ENCODE measurements around the gene TCAP.

TCAP gene

DNA sequence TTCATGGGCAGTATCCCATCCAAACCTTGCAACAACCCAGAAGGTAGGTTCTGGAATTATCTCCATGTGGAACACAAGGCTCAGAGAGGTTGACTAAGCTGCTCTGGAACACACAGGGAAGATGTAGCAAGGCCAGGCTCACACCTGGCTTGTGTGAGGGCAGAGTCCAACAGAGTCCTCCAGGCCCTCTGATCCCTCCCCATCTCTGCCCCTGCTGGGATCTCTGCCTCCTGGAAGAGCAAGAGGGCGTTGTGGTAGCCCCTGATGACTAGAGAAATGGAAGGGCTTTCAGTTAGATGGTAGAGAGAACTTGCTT, 45.4 kb upstream of the TCAP start:
- no peaks in the 10 kb centered on the region for H4K20me1 ChIP-seq (ENCODE audit: insufficient read depth, low read length)

DNA sequence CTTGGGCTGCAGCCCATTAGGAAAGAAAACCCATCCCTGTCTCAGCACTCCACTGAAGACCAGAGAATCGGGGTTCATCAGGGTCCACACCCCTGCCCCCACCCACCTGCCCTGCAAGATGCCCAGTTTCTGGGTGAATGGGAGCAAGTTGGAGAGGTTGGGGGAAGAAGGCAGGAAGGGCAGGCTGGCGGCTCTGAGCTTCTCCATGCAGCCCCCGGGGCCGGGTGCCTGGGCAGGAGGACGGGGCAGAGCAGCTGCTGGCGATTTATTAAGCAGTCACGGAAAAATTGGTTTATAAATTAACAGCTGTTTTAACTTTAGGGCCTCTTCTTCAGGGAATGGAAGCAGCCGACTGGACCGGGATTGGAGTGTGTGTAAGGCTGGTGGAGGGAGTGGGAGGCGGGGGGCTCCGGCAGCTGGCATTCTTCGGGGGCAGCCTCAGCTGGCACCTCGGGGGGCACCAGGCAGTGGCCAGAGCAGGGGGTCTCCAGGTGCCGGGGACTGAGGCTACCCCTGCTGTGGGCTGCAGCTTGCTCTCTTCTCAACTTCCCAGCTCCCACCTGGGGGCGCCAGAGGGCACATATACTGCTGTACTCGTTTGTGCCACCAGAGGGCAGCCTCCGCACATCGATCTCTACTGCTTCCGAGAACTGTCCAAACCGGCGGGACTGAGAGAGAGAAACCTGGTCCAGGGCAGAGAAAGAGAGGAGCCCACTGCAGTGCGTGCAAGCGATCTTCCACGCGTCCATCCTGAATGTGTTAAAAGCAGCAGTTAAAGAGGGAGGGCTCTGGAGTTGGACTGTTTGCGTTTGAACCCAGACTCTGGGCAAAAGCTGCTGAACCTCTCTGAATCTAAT, 43.4 kb upstream of the TCAP start:
- Histone ChIP-seq H3K9ac (ENCODE audit: low read length) (peak overlapping the region; percentile 39; the same call in 1 of the 2 replicates), H3K36me3 (ENCODE audit: insufficient read depth, low read length) (no peaks in the 10 kb centered on the region)

More for the DNA sequence above, 45.4 kb upstream of the TCAP start:
- H3K9ac ChIP-seq (ENCODE audit: low read length), result no peak overlapping the region
- no peak overlapping the region for H3K4me2 ChIP-seq (ENCODE audit: low read length)
- 0 out of 2 replicates have a peak, but pooled peaks cover 2% of the 10 kb centered on the region for H3F3A ChIP-seq (ENCODE audit: insufficient read depth, low read length)
- no peaks in the 10 kb centered on the region for H3K9me2 ChIP-seq (ENCODE audit: low read depth, low read length)
- H3K9me3 ChIP-seq (ENCODE audit: low read length), result no peaks in the 10 kb centered on the region
- no peaks in the 10 kb centered on the region for H3K79me2 ChIP-seq (ENCODE audit: insufficient read depth, low read length)
- no peak overlapping the region for H3K27ac ChIP-seq (ENCODE audit: low read depth, low read length, poor library complexity, severe bottlenecking)
- H3K27me3 ChIP-seq (ENCODE audit: insufficient read depth, low read length), result no peaks in the 10 kb centered on the region; the same call in 1 of the 2 replicates
- H3K4me3 ChIP-seq (ENCODE audit: low read depth, low read length, poor library complexity, severe bottlenecking), result no peak overlapping the region
- no peaks in the 10 kb centered on the region for H3K36me3 ChIP-seq (ENCODE audit: insufficient read depth, low read length)
- TF ChIP-seq, protein P1, sequence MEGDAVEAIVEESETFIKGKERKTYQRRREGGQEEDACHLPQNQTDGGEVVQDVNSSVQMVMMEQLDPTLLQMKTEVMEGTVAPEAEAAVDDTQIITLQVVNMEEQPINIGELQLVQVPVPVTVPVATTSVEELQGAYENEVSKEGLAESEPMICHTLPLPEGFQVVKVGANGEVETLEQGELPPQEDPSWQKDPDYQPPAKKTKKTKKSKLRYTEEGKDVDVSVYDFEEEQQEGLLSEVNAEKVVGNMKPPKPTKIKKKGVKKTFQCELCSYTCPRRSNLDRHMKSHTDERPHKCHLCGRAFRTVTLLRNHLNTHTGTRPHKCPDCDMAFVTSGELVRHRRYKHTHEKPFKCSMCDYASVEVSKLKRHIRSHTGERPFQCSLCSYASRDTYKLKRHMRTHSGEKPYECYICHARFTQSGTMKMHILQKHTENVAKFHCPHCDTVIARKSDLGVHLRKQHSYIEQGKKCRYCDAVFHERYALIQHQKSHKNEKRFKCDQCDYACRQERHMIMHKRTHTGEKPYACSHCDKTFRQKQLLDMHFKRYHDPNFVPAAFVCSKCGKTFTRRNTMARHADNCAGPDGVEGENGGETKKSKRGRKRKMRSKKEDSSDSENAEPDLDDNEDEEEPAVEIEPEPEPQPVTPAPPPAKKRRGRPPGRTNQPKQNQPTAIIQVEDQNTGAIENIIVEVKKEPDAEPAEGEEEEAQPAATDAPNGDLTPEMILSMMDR (IDR thresholded peaks at IDR 0.05; ENCODE audit: low read length), result no peak
- TF ChIP-seq EZH2 (IDR thresholded peaks at IDR 0.05; ENCODE audit: borderline replicate concordance, low read length), result no peak
- H3K4me1 ChIP-seq (ENCODE audit: insufficient read depth, low read length, severe bottlenecking), result peaks cover 25% of the 10 kb centered on the region
- no peak overlapping the region for H2AFZ ChIP-seq (ENCODE audit: low read length)

DNA sequence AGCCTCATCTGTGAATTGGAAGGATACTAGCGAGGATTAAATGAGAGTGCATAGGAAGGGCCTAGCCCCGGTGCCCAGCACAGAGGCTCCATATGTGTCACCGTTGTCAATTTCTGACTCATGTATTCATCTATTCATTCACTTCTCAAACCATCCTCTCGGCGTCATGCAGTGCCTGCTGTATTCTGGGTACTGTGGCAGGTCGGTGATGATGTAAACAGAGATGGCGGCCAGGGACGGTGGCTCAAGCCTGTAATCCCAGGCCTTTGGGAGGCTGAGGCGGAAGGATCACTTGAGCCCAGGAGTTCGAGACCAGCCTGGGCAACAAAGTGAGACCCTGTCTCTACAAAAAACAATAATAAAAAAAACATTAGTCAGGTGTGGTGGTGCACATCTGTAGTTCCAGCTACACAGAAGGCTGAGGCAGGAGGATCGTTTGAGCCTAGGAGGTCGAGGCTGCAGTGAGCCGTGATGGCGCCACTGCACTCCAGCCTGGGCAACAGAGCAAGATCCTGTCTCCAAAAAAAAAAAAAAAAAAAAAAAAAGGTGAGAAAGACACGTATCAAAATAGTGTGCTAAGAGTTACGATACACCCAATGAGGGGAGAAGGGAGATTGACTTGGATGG, 42.7 kb upstream of the TCAP start:
- TF ChIP-seq, protein P1 (IDR thresholded peaks at IDR 0.05; ENCODE audit: low read length), result no peak
- TF ChIP-seq EZH2 (IDR thresholded peaks at IDR 0.05; ENCODE audit: borderline replicate concordance, low read length), result no peak
- Histone ChIP-seq H3F3A (ENCODE audit: insufficient read depth, low read length) (0 out of 2 replicates have a peak, but pooled peaks cover 2% of the 10 kb centered on the region), H2AFZ (ENCODE audit: low read length) (peak overlapping the region; percentile 59; the same call in 1 of the 2 replicates), H3K4me3 (ENCODE audit: low read depth, low read length, poor library complexity, severe bottlenecking) (peak overlapping the region; percentile 43), H3K36me3 (ENCODE audit: insufficient read depth, low read length) (no peaks in the 10 kb centered on the region), H3K27ac (ENCODE audit: low read depth, low read length, poor library complexity, severe bottlenecking) (peak overlapping the region; percentile 47), H3K4me1 (ENCODE audit: insufficient read depth, low read length, severe bottlenecking) (peaks cover 20% of the 10 kb centered on the region), H4K20me1 (ENCODE audit: insufficient read depth, low read length) (no peaks in the 10 kb centered on the region), H3K9ac (ENCODE audit: low read length) (peak overlapping the region; percentile 39; the same call in 1 of the 2 replicates), H3K9me3 (ENCODE audit: low read length) (no peaks in the 10 kb centered on the region), H3K9me2 (ENCODE audit: low read depth, low read length) (no peaks in the 10 kb centered on the region), H3K4me2 (ENCODE audit: low read length) (peak overlapping the region; percentile 60), H3K79me2 (ENCODE audit: insufficient read depth, low read length) (no peaks in the 10 kb centered on the region), H3K27me3 (ENCODE audit: insufficient read depth, low read length) (no peaks in the 10 kb centered on the region)

More for the DNA sequence above, 43.4 kb upstream of the TCAP start:
- Histone ChIP-seq H3K79me2 (ENCODE audit: insufficient read depth, low read length) (no peaks in the 10 kb centered on the region), H3K4me3 (ENCODE audit: low read depth, low read length, poor library complexity, severe bottlenecking) (peak overlapping the region; percentile 43), H3K4me1 (ENCODE audit: insufficient read depth, low read length, severe bottlenecking) (peaks cover 25% of the 10 kb centered on the region), H2AFZ (ENCODE audit: low read length) (peak overlapping the region; percentile 59; the same call in 1 of the 2 replicates), H3K27me3 (ENCODE audit: insufficient read depth, low read length) (no peaks in the 10 kb centered on the region), H3K4me2 (ENCODE audit: low read length) (peak overlapping the region; percentile 60), H3K27ac (ENCODE audit: low read depth, low read length, poor library complexity, severe bottlenecking) (peak overlapping the region; percentile 47), H3F3A (ENCODE audit: insufficient read depth, low read length) (0 out of 2 replicates have a peak, but pooled peaks cover 2% of the 10 kb centered on the region), H3K9me2 (ENCODE audit: low read depth, low read length) (no peaks in the 10 kb centered on the region), H4K20me1 (ENCODE audit: insufficient read depth, low read length) (no peaks in the 10 kb centered on the region), H3K9me3 (ENCODE audit: low read length) (no peaks in the 10 kb centered on the region)
- no peak for TF ChIP-seq EZH2 (IDR thresholded peaks at IDR 0.05; ENCODE audit: borderline replicate concordance, low read length)
- TF ChIP-seq, protein P1 (IDR thresholded peaks at IDR 0.05; ENCODE audit: low read length), result peak; percentile 100

Data from OCI-LY1 (cell line).